GM12872 (cell line): ENCODE data around the gene REN.
A peak's percentile ranks its signal among the peaks of the same experiment; 100 is the strongest.

Experiments used
- CTCF ChIP-seq: IDR thresholded peaks from 3 replicates; pipeline ENCODE4 v1.5.1; 2011; ENCODE audit warnings: low read depth, mild to moderate bottlenecking, low read length, moderate library complexity; ENCODE audit not compliant: insufficient read depth

REN gene

GRCh38 chr1:204136814-204137213, 29.3 kb downstream of the REN start:
- no peak for TF ChIP-seq CTCF

GRCh38 chr1:204134103-204134502, 32.0 kb downstream of the REN start:
- no peak for TF ChIP-seq CTCF

GRCh38 chr1:204132718-204133117, 33.4 kb downstream of the REN start:
- no peak for TF ChIP-seq CTCF

- TF ChIP-seq CTCF = no peak
Observed at GRCh38 chr1:204131978-204132377, 34.2 kb downstream of the REN start.

GRCh38 chr1:204130981-204131892, 34.9 kb downstream of the REN start:
- TF ChIP-seq CTCF = no peak

GRCh38 chr1:204130178-204130577, 36.0 kb downstream of the REN start:
- no peak for TF ChIP-seq CTCF

- peak; percentile 89 for TF ChIP-seq CTCF
Observed at GRCh38 chr1:204128964-204129896, 36.9 kb downstream of the REN start.
